Prostate gland (tissue), 2 donors: ENCODE measurements around the gene ASTL.

Source experiments
- POLR2A ChIP-seq: fragments of 450-650 bp; IDR thresholded peaks from one replicate; pipeline ENCODE4 v1.6.1; 2016; ENCODE audit warnings: antibody characterized with exemption, mild to moderate bottlenecking
- TF ChIP-seq, protein P1 (sequence below), 4 experiments: fragments of 200-600 bp in 2 of 4; fragments of 450-650 bp in 2 of 4; sonication (generic) in 2 of 4; IDR thresholded peaks; 1 replicate in 3 of 4; 2 replicates in 1 of 4; pipeline ENCODE4 v1.5.1; 2016 to 2019; ENCODE audit warnings: antibody characterized with exemption in 4 of 4, mild to moderate bottlenecking in 2 of 4, moderate library complexity in 2 of 4

DNA sequence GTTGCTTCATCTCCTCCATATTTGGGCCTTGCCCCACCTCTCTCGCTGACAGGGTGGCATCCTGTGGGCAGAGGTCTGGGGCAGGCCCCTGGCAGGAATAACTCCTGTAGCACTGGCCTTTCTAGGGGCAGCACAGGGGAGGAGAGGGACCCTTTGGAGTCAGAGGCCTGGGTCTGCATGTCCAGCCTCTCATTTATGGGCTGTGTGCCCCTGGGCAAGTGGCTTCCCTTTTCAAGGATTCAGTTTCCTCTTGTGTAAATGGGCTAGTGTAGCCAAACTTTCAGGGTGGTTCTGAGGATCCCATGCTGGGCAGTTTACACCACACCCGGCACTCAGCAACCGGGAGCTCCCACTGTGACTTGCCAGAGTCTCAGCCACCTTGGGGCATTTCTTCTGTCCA is 45.4 kb downstream of the ASTL start:
- TF ChIP-seq POLR2A: no peak
- TF ChIP-seq, protein P1, sequence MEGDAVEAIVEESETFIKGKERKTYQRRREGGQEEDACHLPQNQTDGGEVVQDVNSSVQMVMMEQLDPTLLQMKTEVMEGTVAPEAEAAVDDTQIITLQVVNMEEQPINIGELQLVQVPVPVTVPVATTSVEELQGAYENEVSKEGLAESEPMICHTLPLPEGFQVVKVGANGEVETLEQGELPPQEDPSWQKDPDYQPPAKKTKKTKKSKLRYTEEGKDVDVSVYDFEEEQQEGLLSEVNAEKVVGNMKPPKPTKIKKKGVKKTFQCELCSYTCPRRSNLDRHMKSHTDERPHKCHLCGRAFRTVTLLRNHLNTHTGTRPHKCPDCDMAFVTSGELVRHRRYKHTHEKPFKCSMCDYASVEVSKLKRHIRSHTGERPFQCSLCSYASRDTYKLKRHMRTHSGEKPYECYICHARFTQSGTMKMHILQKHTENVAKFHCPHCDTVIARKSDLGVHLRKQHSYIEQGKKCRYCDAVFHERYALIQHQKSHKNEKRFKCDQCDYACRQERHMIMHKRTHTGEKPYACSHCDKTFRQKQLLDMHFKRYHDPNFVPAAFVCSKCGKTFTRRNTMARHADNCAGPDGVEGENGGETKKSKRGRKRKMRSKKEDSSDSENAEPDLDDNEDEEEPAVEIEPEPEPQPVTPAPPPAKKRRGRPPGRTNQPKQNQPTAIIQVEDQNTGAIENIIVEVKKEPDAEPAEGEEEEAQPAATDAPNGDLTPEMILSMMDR (IDR thresholded peaks at IDR 0.05): no peak
